ENCODE data around the gene GEMIN7.

- no peak for TF ChIP-seq CTCF (conservative IDR thresholded peaks at IDR 0.05; ENCODE audit: low read depth, low read length)
- no peak for TF ChIP-seq EZH2 (IDR thresholded peaks at IDR 0.05; ENCODE audit: low read length, unreplicated experiment)
- no peak for TF ChIP-seq EZH2phosphoT487 (IDR thresholded peaks at IDR 0.05; ENCODE audit: borderline replicate concordance, low read length)
Observed at GRCh38 chr19:45128146-45128545, 49.1 kb downstream of the GEMIN7 start.

All from PC-3 (cell line).